HEK293 (cell line): Measurements from ENCODE around the gene LRP6.

Experiments used
- CTCF ChIA-PET: fragments of 350-600 bp; formaldehyde crosslinking; extraction: SDS; loops from one replicate; lab custom pipeline; 2021; ENCODE audit warnings: antibody characterized with exemption; lab: Yijun Ruan, JAX
- POLR2A ChIA-PET: fragments of 300-600 bp; formaldehyde crosslinking; extraction: SDS; loops from one replicate; lab custom pipeline; 2020; ENCODE audit warnings: antibody characterized with exemption, inconsistent platforms; lab: Yijun Ruan, JAX
- H3K27ac ChIP-seq: fragments of 200-500 bp; sonication (Bioruptor generic); 2 replicates; pipeline ENCODE4 v1.5.1; 2014; ENCODE audit warnings: low read depth, low read length, control low read depth, inconsistent platforms; ENCODE audit errors: extremely low read depth
- H3K36me3 ChIP-seq, 2 experiments: fragments of 200-500 bp in 1 of 2; sonication (Bioruptor generic) in 1 of 2; 1 replicate in 1 of 2; 2 replicates in 1 of 2; pipeline ENCODE4 v1.5.1; 2014 to 2017; ENCODE audit warnings: inconsistent platforms in 2 of 2, low read length in 2 of 2; ENCODE audit not compliant: control insufficient read depth in 2 of 2, insufficient read depth in 1 of 2
- H3K4me1 ChIP-seq: fragments of 200-500 bp; sonication (Bioruptor generic); 2 replicates; pipeline ENCODE4 v1.5.1; 2014; ENCODE audit warnings: mild to moderate bottlenecking, low read length, inconsistent platforms; ENCODE audit not compliant: control insufficient read depth, insufficient read depth
- H3K4me3 ChIP-seq: 2 replicates; pipeline ENCODE4 v1.5.1; 2011; ENCODE audit warnings: low read depth, mild to moderate bottlenecking, control low read depth, low read length, moderate library complexity
- H3K9me3 ChIP-seq: fragments of 200-500 bp; sonication (Bioruptor generic); 2 replicates; pipeline ENCODE4 v1.5.1; 2014; ENCODE audit warnings: low read depth, low read length, inconsistent platforms; ENCODE audit not compliant: control insufficient read depth, insufficient read depth
- HOXA7 ChIP-seq: sonication (generic); formaldehyde crosslinking; IDR thresholded peaks from 2 replicates; pipeline ENCODE4 v1.8.1; 2022; ENCODE audit warnings: missing genetic modification reagents, borderline replicate concordance
- IKZF3 ChIP-seq: fragments of 450-650 bp; IDR thresholded peaks from 2 replicates; pipeline ENCODE4 v1.5.0; 2018; ENCODE audit warnings: missing biosample characterization, mild to moderate bottlenecking, missing genetic modification characterization, moderate library complexity
- KLF1 ChIP-seq: fragments of 450-650 bp; formaldehyde crosslinking; IDR thresholded peaks from 2 replicates; pipeline ENCODE4 v1.5.1; 2016; ENCODE audit warnings: missing biosample characterization, missing genetic modification characterization
- KLF16 ChIP-seq: fragments of 450-650 bp; formaldehyde crosslinking; IDR thresholded peaks from 2 replicates; pipeline ENCODE4 v1.5.1; 2017; ENCODE audit warnings: missing biosample characterization, missing genetic modification characterization
- REPIN1 ChIP-seq: fragments of 450-650 bp; formaldehyde crosslinking; IDR thresholded peaks from 2 replicates; pipeline ENCODE4 v1.5.1; 2017; ENCODE audit warnings: missing biosample characterization, missing genetic modification characterization, low read depth
- SCRT2 ChIP-seq: fragments of 450-650 bp; formaldehyde crosslinking; IDR thresholded peaks from 2 replicates; pipeline ENCODE4 v1.5.1; 2016; ENCODE audit warnings: missing biosample characterization, missing genetic modification characterization
- SP2 ChIP-seq: fragments of 450-650 bp; formaldehyde crosslinking; IDR thresholded peaks from 2 replicates; pipeline ENCODE4 v1.5.1; 2016; ENCODE audit warnings: missing biosample characterization, missing genetic modification characterization
- ZNF112 ChIP-seq: fragments of 450-650 bp; formaldehyde crosslinking; IDR thresholded peaks from 2 replicates; pipeline ENCODE4 v1.5.0; 2017; ENCODE audit warnings: missing biosample characterization, missing genetic modification characterization
- ZNF169 ChIP-seq: fragments of 450-650 bp; formaldehyde crosslinking; IDR thresholded peaks from 2 replicates; pipeline ENCODE4 v1.5.1; 2016; ENCODE audit warnings: missing biosample characterization, missing genetic modification characterization
- ZNF37A ChIP-seq: fragments of 450-650 bp; IDR thresholded peaks from 2 replicates; pipeline ENCODE4 v1.5.1; 2018; ENCODE audit warnings: missing biosample characterization, missing genetic modification characterization
- ZNF391 ChIP-seq: fragments of 450-650 bp; formaldehyde crosslinking; IDR thresholded peaks from 2 replicates; pipeline ENCODE4 v1.5.1; 2016; ENCODE audit warnings: low read depth, missing biosample characterization, missing genetic modification characterization, borderline replicate concordance
- ZNF48 ChIP-seq: fragments of 450-650 bp; formaldehyde crosslinking; IDR thresholded peaks from 2 replicates; pipeline ENCODE4 v1.5.1; 2016; ENCODE audit warnings: missing biosample characterization, missing genetic modification characterization
- ZNF549 ChIP-seq: fragments of 450-650 bp; IDR thresholded peaks from 2 replicates; pipeline ENCODE4 v1.5.1; 2018; ENCODE audit warnings: missing biosample characterization, missing genetic modification characterization, mild to moderate bottlenecking, inconsistent platforms, moderate library complexity
- ZNF558 ChIP-seq: fragments of 450-650 bp; formaldehyde crosslinking; IDR thresholded peaks from 2 replicates; pipeline ENCODE4 v1.5.1; 2016; ENCODE audit warnings: missing biosample characterization, missing genetic modification characterization
- ZNF596 ChIP-seq: fragments of 450-650 bp; IDR thresholded peaks from 2 replicates; pipeline ENCODE4 v1.5.0; 2018; ENCODE audit warnings: missing biosample characterization, mild to moderate bottlenecking, missing genetic modification characterization, moderate library complexity
- ZNF621 ChIP-seq: fragments of 450-650 bp; formaldehyde crosslinking; IDR thresholded peaks from 2 replicates; pipeline ENCODE4 v1.5.1; 2017; ENCODE audit warnings: missing biosample characterization, missing genetic modification characterization
- ZNF664 ChIP-seq: fragments of 450-650 bp; formaldehyde crosslinking; IDR thresholded peaks from 2 replicates; pipeline ENCODE4 v1.5.1; 2016; ENCODE audit warnings: missing biosample characterization, missing genetic modification characterization
- ZNF777 ChIP-seq: fragments of 450-650 bp; formaldehyde crosslinking; IDR thresholded peaks from 2 replicates; pipeline ENCODE4 v1.5.1; 2017; ENCODE audit warnings: missing biosample characterization, missing genetic modification characterization, borderline replicate concordance
- ZSCAN16 ChIP-seq: fragments of 450-650 bp; formaldehyde crosslinking; IDR thresholded peaks from 2 replicates; pipeline ENCODE4 v1.5.1; 2016; ENCODE audit warnings: missing biosample characterization, missing genetic modification characterization
- TF ChIP-seq, protein P1 (sequence below): fragments of 450-650 bp; formaldehyde crosslinking; IDR thresholded peaks from 2 replicates; pipeline ENCODE4 v1.5.1; 2017; ENCODE audit warnings: missing biosample characterization, missing genetic modification characterization
- TF ChIP-seq, protein P2 (sequence below): fragments of 450-650 bp; formaldehyde crosslinking; IDR thresholded peaks from 2 replicates; pipeline ENCODE4 v1.5.1; 2016; ENCODE audit warnings: missing biosample characterization, missing genetic modification characterization
- TF ChIP-seq, protein P3 (sequence below): fragments of 450-650 bp; formaldehyde crosslinking; IDR thresholded peaks from 2 replicates; pipeline ENCODE4 v1.5.1; 2016; ENCODE audit warnings: missing biosample characterization, missing genetic modification characterization
- TF ChIP-seq, protein P4 (sequence below): fragments of 450-650 bp; formaldehyde crosslinking; IDR thresholded peaks from 2 replicates; pipeline ENCODE4 v1.5.1; 2017; ENCODE audit warnings: missing biosample characterization, missing genetic modification characterization

LRP6 gene

DNA sequence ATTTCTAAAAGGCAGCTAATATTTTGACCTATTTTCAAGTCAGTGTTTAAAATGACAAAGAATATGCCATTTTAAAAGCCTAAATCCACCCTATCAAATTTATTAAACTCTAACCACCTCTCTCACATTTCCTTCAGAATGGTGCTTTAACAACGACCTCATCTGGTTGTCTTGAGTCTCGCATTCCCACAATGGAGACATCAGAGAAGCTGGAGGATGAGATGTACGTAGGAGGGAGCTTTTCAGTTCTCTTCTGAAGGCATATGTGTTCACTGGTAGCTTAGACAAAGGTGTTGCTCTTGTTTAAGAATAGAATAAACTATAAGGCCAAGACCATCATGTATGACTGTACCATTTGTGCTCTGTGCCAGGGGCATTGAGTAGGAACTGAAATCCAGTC, 113.2 kb downstream of the LRP6 start:
- no peak overlapping the region for H3K27ac ChIP-seq
- no peak overlapping the region for H3K4me3 ChIP-seq
- CTCF ChIA-PET = no interaction called here
- POLR2A ChIA-PET = interaction anchor here (0.5 kb wide), 1 partner anchor 106 kb away, joined by 4 read pairs; no protein-coding TSS in a partner anchor
- no peaks in the 10 kb centered on the region for H3K9me3 ChIP-seq
- TF ChIP-seq ZNF558 (no peak), ZNF664 (tag by site-specific recombination) (no peak), ZNF549 (tag by site-specific recombination) (no peak), ZNF621 (tag by site-specific recombination) (no peak), ZSCAN16 (tag by site-specific recombination) (no peak), ZNF777 (tag by site-specific recombination) (no peak), ZNF48 (tag by site-specific recombination) (no peak), SP2 (tag by site-specific recombination) (no peak), KLF1 (tag by site-specific recombination) (no peak), ZNF391 (tag by site-specific recombination) (no peak)
- TF ChIP-seq, protein P1, sequence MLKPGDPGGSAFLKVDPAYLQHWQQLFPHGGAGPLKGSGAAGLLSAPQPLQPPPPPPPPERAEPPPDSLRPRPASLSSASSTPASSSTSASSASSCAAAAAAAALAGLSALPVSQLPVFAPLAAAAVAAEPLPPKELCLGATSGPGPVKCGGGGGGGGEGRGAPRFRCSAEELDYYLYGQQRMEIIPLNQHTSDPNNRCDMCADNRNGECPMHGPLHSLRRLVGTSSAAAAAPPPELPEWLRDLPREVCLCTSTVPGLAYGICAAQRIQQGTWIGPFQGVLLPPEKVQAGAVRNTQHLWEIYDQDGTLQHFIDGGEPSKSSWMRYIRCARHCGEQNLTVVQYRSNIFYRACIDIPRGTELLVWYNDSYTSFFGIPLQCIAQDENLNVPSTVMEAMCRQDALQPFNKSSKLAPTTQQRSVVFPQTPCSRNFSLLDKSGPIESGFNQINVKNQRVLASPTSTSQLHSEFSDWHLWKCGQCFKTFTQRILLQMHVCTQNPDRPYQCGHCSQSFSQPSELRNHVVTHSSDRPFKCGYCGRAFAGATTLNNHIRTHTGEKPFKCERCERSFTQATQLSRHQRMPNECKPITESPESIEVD (tag by site-specific recombination) = no peak
- TF ChIP-seq, protein P2, sequence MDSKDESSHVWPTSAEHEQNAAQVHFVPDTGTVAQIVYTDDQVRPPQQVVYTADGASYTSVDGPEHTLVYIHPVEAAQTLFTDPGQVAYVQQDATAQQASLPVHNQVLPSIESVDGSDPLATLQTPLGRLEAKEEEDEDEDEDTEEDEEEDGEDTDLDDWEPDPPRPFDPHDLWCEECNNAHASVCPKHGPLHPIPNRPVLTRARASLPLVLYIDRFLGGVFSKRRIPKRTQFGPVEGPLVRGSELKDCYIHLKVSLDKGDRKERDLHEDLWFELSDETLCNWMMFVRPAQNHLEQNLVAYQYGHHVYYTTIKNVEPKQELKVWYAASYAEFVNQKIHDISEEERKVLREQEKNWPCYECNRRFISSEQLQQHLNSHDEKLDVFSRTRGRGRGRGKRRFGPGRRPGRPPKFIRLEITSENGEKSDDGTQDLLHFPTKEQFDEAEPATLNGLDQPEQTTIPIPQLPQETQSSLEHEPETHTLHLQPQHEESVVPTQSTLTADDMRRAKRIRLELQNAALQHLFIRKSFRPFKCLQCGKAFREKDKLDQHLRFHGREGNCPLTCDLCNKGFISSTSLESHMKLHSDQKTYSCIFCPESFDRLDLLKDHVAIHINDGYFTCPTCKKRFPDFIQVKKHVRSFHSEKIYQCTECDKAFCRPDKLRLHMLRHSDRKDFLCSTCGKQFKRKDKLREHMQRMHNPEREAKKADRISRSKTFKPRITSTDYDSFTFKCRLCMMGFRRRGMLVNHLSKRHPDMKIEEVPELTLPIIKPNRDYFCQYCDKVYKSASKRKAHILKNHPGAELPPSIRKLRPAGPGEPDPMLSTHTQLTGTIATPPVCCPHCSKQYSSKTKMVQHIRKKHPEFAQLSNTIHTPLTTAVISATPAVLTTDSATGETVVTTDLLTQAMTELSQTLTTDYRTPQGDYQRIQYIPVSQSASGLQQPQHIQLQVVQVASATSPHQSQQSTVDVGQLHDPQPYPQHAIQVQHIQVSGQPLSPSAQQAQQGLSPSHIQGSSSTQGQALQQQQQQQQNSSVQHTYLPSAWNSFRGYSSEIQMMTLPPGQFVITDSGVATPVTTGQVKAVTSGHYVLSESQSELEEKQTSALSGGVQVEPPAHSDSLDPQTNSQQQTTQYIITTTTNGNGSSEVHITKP (tag by site-specific recombination) = no peak
- H3K4me1 ChIP-seq = no peaks in the 10 kb centered on the region
- H3K36me3 ChIP-seq = peaks cover 5 to 53% of the 10 kb centered on the region in 2 experiments

DNA sequence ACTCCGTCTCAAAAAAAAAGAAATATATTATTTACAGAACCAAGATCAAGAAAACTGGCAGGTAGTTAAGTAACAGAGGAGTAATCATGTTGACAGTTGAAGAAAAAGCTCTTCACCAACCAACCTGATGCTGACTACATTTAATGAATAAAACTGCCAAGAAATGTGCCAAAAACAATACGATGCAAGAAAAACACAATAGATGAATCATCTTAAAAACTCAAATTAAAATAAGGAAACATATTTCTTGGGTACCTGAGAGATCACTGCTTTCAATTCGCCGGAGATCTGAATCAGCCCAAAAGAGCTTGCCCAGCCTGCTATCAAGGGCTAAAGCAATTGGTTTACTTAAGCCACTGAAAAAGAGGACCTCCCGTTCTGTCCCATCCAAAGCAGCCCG, 119.7 kb downstream of the LRP6 start:
- peaks cover 22 to 39% of the 10 kb centered on the region in 2 experiments for H3K36me3 ChIP-seq
- no peak for TF ChIP-seq ZNF112 (tag by site-specific recombination)
- no peak for TF ChIP-seq KLF16 (tag by site-specific recombination)
- no peak for TF ChIP-seq SCRT2 (tag by site-specific recombination)
- no peak for TF ChIP-seq HOXA7
- no peak for TF ChIP-seq ZNF37A (tag by site-specific recombination)
- no peak for TF ChIP-seq REPIN1 (tag by site-specific recombination)
- no peak for TF ChIP-seq ZNF596 (tag by site-specific recombination)
- TF ChIP-seq ZNF169 (tag by site-specific recombination) = no peak
- TF ChIP-seq, protein P3, sequence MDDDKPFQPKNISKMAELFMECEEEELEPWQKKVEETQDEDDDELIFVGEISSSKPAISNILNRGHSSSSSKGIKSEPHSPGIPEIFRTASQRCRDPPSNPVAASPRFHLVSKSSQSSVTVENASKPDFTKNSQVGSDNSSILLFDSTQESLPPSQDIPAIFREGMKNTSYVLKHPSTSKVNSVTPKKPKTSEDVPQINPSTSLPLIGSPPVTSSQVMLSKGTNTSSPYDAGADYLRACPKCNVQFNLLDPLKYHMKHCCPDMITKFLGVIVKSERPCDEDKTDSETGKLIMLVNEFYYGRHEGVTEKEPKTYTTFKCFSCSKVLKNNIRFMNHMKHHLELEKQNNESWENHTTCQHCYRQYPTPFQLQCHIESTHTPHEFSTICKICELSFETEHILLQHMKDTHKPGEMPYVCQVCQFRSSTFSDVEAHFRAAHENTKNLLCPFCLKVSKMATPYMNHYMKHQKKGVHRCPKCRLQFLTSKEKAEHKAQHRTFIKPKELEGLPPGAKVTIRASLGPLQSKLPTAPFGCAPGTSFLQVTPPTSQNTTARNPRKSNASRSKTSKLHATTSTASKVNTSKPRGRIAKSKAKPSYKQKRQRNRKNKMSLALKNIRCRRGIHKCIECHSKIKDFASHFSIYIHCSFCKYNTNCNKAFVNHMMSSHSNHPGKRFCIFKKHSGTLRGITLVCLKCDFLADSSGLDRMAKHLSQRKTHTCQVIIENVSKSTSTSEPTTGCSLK (tag by site-specific recombination) = no peak
- TF ChIP-seq, protein P4, sequence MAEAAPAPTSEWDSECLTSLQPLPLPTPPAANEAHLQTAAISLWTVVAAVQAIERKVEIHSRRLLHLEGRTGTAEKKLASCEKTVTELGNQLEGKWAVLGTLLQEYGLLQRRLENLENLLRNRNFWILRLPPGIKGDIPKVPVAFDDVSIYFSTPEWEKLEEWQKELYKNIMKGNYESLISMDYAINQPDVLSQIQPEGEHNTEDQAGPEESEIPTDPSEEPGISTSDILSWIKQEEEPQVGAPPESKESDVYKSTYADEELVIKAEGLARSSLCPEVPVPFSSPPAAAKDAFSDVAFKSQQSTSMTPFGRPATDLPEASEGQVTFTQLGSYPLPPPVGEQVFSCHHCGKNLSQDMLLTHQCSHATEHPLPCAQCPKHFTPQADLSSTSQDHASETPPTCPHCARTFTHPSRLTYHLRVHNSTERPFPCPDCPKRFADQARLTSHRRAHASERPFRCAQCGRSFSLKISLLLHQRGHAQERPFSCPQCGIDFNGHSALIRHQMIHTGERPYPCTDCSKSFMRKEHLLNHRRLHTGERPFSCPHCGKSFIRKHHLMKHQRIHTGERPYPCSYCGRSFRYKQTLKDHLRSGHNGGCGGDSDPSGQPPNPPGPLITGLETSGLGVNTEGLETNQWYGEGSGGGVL (tag by site-specific recombination) = no peak
- no peak for TF ChIP-seq IKZF3
- ChIA-PET POLR2A (no interaction called here), CTCF (interaction anchor here (0.6 kb wide), 1 partner anchor 114 kb away, joined by 3 read pairs; no protein-coding TSS in a partner anchor)
- H3K4me1 ChIP-seq = no peaks in the 10 kb centered on the region
- no peaks in the 10 kb centered on the region for H3K9me3 ChIP-seq
- no peak overlapping the region for H3K27ac ChIP-seq
- no peak overlapping the region for H3K4me3 ChIP-seq
